Keratinocyte (primary cell): ENCODE data around the gene CD247. TPM values are rescaled to one million over a fixed set of nuclear protein-coding genes. Genes with fewer than 3 reads are reported as not detected.

ENCODE experiments used
- DNase-seq: peaks from one replicate; pipeline ENCODE4 v3.0.0-alpha.2; 2011; ENCODE audit warnings: low read depth, missing footprints, low spot score
- FAIRE-seq: peaks from 2 replicates; lab custom pipeline; 2011; peaks lifted over from hg19 to GRCh38; lab: Jason Lieb, UNC
- H2AFZ ChIP-seq: 2 replicates; pipeline ENCODE4 v1.6.0; 2012; ENCODE audit warnings: low read length, control low read depth, inconsistent platforms; ENCODE audit not compliant: control insufficient read depth
- H3K27ac ChIP-seq: 2 replicates; pipeline ENCODE4 v1.5.1; 2011; ENCODE audit warnings: low read length; ENCODE audit not compliant: control insufficient read depth, insufficient read depth
- H3K27me3 ChIP-seq: 3 replicates; pipeline ENCODE4 v1.6.0; 2011; ENCODE audit warnings: low read length; ENCODE audit not compliant: control insufficient read depth, insufficient read depth; ENCODE audit errors: extremely low read depth
- H3K36me3 ChIP-seq, 2 experiments: 2 replicates in 1 of 2; 3 replicates in 1 of 2; pipeline ENCODE4 v1.5.1; 2011; ENCODE audit warnings: low read length in 2 of 2, mild to moderate bottlenecking in 1 of 2; ENCODE audit not compliant: control insufficient read depth in 2 of 2, insufficient read depth in 2 of 2; ENCODE audit errors: extremely low read depth in 1 of 2
- H3K4me1 ChIP-seq: 3 replicates; pipeline ENCODE4 v1.5.1; 2011; ENCODE audit warnings: low read length; ENCODE audit not compliant: control insufficient read depth, insufficient read depth; ENCODE audit errors: extremely low read depth
- H3K4me2 ChIP-seq: 3 replicates; pipeline ENCODE4 v1.6.0; 2011; ENCODE audit warnings: low read depth, low read length; ENCODE audit not compliant: control insufficient read depth, insufficient read depth; ENCODE audit errors: extremely low read depth
- H3K4me3 ChIP-seq, 3 experiments: fragments of 200-600 bp in 1 of 3; sonication (generic) in 1 of 3; 2 replicates in 2 of 3; 3 replicates in 1 of 3; pipeline ENCODE4 v1.5.1; 2011 to 2016; ENCODE audit warnings: low read length in 3 of 3, mild to moderate bottlenecking in 3 of 3, control low read depth in 2 of 3, inconsistent platforms in 1 of 3, low read depth in 1 of 3, mixed read lengths in 1 of 3, mixed run types in 1 of 3, moderate library complexity in 1 of 3; ENCODE audit not compliant: control insufficient read depth in 2 of 3, insufficient read depth in 2 of 3; ENCODE audit errors: extremely low read depth in 1 of 3
- H3K79me2 ChIP-seq: 2 replicates; pipeline ENCODE4 v1.6.0; 2012; ENCODE audit warnings: low read length; ENCODE audit not compliant: control insufficient read depth, insufficient read depth
- H3K9ac ChIP-seq: 3 replicates; pipeline ENCODE4 v1.6.0; 2011; ENCODE audit warnings: low read length; ENCODE audit not compliant: control insufficient read depth, insufficient read depth; ENCODE audit errors: extremely low read depth
- H3K9me1 ChIP-seq: 3 replicates; pipeline ENCODE4 v1.6.0; 2011; ENCODE audit warnings: low read length; ENCODE audit not compliant: control insufficient read depth, insufficient read depth; ENCODE audit errors: extremely low read depth
- H3K9me3 ChIP-seq: 2 replicates; pipeline ENCODE4 v1.5.1; 2012; ENCODE audit warnings: low read depth, low read length; ENCODE audit not compliant: control insufficient read depth
- H4K20me1 ChIP-seq: 3 replicates; pipeline ENCODE4 v1.6.0; 2011; ENCODE audit warnings: low read length; ENCODE audit not compliant: control insufficient read depth, insufficient read depth; ENCODE audit errors: extremely low read depth
- EZH2 ChIP-seq: IDR thresholded peaks from one replicate; pipeline ENCODE4 v1.6.1; 2012; ENCODE audit warnings: inconsistent platforms, mild to moderate bottlenecking, low read length, moderate library complexity
- dilution Hi-C: fragments of 300-500 bp; cut with MboI; formaldehyde crosslinking; loops from one replicate; pipeline ENCODE4 v1.7.0; 2020; ENCODE audit warnings: low sequenced_read_pairs; ENCODE audit not compliant: extremely low pct_ligation_motif_present
- polyA plus RNA-seq, 5 experiments: library from polyadenylated mRNA; depleted of rRNA in 3 of 5; stranded (reverse) in 3 of 5; stranded (forward) in 1 of 5; unstranded in 1 of 5; fragments of >200 nt; gene quantifications; 1 replicate in 1 of 5; 2 replicates in 3 of 5; 3 replicates in 1 of 5; pipeline versions ENCODE4 v1.2.1 to v1.2.3, GENCODE V29; 2011 to 2012; ENCODE audit warnings: missing spikeins in 2 of 5, low read depth in 1 of 5, low replicate concordance in 1 of 5
- TF ChIP-seq, protein P1 (sequence below), 3 experiments: IDR thresholded peaks in 1 of 3; conservative IDR thresholded peaks in 1 of 3; optimal IDR thresholded peaks in 1 of 3; 2 replicates in 2 of 3; 3 replicates in 1 of 3; pipeline versions ENCODE3 to v1.5.1; 2011; ENCODE audit warnings: low read length in 3 of 3, mild to moderate bottlenecking in 3 of 3, moderate library complexity in 2 of 3, control low read depth in 1 of 3, inconsistent platforms in 1 of 3; ENCODE audit not compliant: insufficient read depth in 2 of 3; ENCODE audit errors: extremely low read depth in 1 of 3

The CD247 gene
- polyA plus RNA-seq, 1 donor (not counting 4 experiments of a cell fraction or from before 2014, with no cell fraction given), result not detected

GRCh38 chr1:167426716-167427115, 91.6 kb downstream of the CD247 start:
- Histone ChIP-seq H3K27me3 (no peaks in the 10 kb centered on the region), H3K79me2 (no peaks in the 10 kb centered on the region), H4K20me1 (no peaks in the 10 kb centered on the region), H3K27ac (no peak overlapping the region), H3K9me3 (no peaks in the 10 kb centered on the region), H3K36me3 (no peaks in the 10 kb centered on the region), H2AFZ (no peak overlapping the region), H3K9me1 (no peaks in the 10 kb centered on the region), H3K4me3 (no peak overlapping the region), H3K9ac (no peak overlapping the region), H3K4me2 (no peak overlapping the region), H3K4me1 (peaks cover 12% of the 10 kb centered on the region)
- dilution Hi-C loops, result no loop called here
- TF ChIP-seq EZH2, result no peak
- TF ChIP-seq, protein P1, sequence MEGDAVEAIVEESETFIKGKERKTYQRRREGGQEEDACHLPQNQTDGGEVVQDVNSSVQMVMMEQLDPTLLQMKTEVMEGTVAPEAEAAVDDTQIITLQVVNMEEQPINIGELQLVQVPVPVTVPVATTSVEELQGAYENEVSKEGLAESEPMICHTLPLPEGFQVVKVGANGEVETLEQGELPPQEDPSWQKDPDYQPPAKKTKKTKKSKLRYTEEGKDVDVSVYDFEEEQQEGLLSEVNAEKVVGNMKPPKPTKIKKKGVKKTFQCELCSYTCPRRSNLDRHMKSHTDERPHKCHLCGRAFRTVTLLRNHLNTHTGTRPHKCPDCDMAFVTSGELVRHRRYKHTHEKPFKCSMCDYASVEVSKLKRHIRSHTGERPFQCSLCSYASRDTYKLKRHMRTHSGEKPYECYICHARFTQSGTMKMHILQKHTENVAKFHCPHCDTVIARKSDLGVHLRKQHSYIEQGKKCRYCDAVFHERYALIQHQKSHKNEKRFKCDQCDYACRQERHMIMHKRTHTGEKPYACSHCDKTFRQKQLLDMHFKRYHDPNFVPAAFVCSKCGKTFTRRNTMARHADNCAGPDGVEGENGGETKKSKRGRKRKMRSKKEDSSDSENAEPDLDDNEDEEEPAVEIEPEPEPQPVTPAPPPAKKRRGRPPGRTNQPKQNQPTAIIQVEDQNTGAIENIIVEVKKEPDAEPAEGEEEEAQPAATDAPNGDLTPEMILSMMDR (optimal IDR thresholded peaks at IDR 0.05 in 1 of 3, IDR thresholded peaks at IDR 0.05 in 1 of 3, conservative IDR thresholded peaks at IDR 0.05 in 1 of 3; ENCODE audit: extremely low read depth in 1 of 3, insufficient read depth in 2 of 3, low read length in 3 of 3), result no peak
- no peak for FAIRE-seq
- DNase-seq, result no peak

DNA sequence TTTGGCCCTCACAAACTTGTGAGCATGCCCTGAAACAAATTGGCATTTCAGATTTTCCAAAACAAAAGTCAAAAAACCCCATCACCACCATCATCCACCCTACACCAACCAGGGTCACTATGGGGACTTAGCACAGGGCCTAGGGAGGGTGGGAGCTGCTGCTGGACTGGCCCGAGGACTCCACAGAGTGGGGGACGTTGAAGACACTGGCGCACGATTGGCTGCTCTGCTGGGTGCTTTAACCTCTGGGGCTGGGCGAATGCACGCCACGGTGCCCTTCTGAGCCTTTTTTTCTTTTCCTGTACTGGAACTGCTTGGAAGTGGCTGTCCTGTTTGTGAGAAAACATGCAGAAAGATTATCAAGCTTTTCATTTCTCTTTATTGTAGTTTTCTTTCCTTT, 92.8 kb downstream of the CD247 start:
- H3K4me2 ChIP-seq, result no peak overlapping the region
- no peaks in the 10 kb centered on the region for H3K9me3 ChIP-seq
- no peaks in the 10 kb centered on the region for H3K36me3 ChIP-seq
- H3K9me1 ChIP-seq, result no peaks in the 10 kb centered on the region
- H4K20me1 ChIP-seq, result no peaks in the 10 kb centered on the region
- H3K27ac ChIP-seq, result no peak overlapping the region
- no peak overlapping the region for H3K4me3 ChIP-seq
- no peaks in the 10 kb centered on the region for H3K27me3 ChIP-seq
- dilution Hi-C loops, result no loop called here
- H3K4me1 ChIP-seq, result peaks cover 12% of the 10 kb centered on the region
- TF ChIP-seq, protein P1 (optimal IDR thresholded peaks at IDR 0.05 in 1 of 3, IDR thresholded peaks at IDR 0.05 in 1 of 3, conservative IDR thresholded peaks at IDR 0.05 in 1 of 3; ENCODE audit: extremely low read depth in 1 of 3, insufficient read depth in 2 of 3, low read length in 3 of 3), result no peak
- no peak for TF ChIP-seq EZH2
- DNase-seq, result no peak
- H2AFZ ChIP-seq, result no peak overlapping the region
- no peak for FAIRE-seq
- no peaks in the 10 kb centered on the region for H3K79me2 ChIP-seq
- no peak overlapping the region for H3K9ac ChIP-seq
